Activated CD4-positive, alpha-beta memory T cell treated with anti-CD3 and anti-CD28 coated beads for 36 hours (primary cell): Measurements from ENCODE around the gene SBK2. TPM values are rescaled to one million over a fixed set of nuclear protein-coding genes. Genes with fewer than 3 reads are reported as not detected.
"Not testable (repeated sequence)": the region's sequence is repeated elsewhere in the genome, so short reads cannot be mapped to it uniquely, and the experiment has no call there.

Experiments
- CTCF ChIA-PET: fragments of 350-600 bp; sonication (Branson Sonifier 250); formaldehyde crosslinking; loops from one replicate; lab custom pipeline; 2021; ENCODE audit warnings: antibody characterized with exemption, inconsistent platforms; lab: Charles Lee
- POLR2A ChIA-PET: fragments of 350-600 bp; sonication (Branson Sonifier 250); formaldehyde crosslinking; loops from one replicate; lab custom pipeline; 2021; ENCODE audit warnings: antibody characterized with exemption; lab: Charles Lee
- DNase-seq: peaks from one replicate; pipeline ENCODE4 v3.0.0-alpha.2; 2020
- H3K27ac Mint-ChIP-seq: one replicate; pipeline ENCODE4 v1.8.0; 2021; ENCODE audit warnings: mixed read lengths
- H3K27me3 Mint-ChIP-seq: one replicate; pipeline ENCODE4 v1.8.0; 2021; ENCODE audit warnings: mixed read lengths
- H3K36me3 Mint-ChIP-seq: one replicate; pipeline ENCODE4 v1.8.0; 2021; ENCODE audit warnings: mixed read lengths
- H3K4me1 Mint-ChIP-seq: one replicate; pipeline ENCODE4 v1.8.0; 2021; ENCODE audit warnings: low read depth, mixed read lengths
- H3K4me3 Mint-ChIP-seq: one replicate; pipeline ENCODE4 v1.8.0; 2021; ENCODE audit warnings: mild to moderate bottlenecking, mixed read lengths
- H3K9me3 Mint-ChIP-seq: one replicate; pipeline ENCODE4 v1.8.0; 2021; ENCODE audit warnings: mixed read lengths
- intact Hi-C: fragments of 100-400 bp; cut with micrococcal nuclease; formaldehyde crosslinking; loops from one replicate; pipeline ENCODE4 v1.15.1; 2023
- total RNA-seq, 2 experiments: library from RNA; stranded (reverse); gene quantifications; one replicate each; pipeline ENCODE4 v1.2.3, GENCODE V29; 2021

The SBK2 gene
- total RNA-seq, 2 experiments from 2014 or later = not detected

DNA sequence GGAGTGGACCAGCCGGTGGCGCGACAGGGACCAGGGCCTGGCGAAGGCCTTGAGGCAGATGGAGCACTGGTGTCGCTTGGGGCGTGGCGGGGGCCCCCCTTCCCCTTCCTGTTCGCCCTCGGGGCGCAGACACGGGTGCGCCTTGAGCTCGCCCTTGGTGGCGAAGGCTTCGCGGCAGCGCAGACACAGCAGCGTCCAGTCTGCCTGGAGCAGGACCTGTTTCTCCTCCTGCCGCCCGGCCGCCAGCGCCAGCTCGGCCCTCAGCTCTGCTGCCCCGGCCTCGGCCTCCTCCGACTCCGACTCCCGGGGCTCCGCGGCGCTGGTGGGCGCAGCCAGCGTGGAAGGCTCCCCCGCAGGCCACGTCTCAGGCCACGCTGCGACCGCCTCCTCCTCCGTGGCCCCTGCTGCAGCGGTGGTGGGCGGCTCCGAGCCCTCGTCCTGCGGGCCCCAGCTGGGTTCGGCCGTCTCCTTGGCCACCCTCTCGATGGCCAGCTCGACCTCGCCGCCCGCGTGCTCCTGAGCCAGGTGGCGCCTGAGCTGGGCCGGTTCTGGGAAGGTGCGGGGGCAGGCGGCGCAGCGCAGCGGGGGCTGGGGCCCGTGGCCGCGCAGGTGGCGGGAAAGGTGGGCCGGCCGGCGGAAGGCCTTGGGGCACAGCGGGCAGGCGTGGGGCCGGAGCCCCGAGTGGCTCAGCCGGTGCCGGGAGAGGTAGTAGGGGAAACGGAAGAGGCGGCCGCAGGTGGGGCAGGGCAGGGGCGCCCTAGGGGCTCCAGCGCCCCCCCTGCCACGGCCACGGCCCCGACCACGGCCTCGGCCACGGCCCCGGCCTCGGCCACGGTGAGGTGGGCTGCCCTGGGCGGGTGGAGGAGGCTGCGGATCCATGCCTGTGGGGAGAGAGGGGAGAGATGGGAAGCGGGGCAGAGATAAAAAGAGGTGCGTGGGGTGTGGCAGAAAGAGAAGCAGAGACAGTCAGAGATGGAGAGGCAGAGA is 42.1 kb upstream of the SBK2 start:
- CTCF ChIA-PET = interaction anchor here (0.7 kb wide), 1 partner anchor 52 kb away, joined by 3 read pairs; no protein-coding TSS in a partner anchor

DNA sequence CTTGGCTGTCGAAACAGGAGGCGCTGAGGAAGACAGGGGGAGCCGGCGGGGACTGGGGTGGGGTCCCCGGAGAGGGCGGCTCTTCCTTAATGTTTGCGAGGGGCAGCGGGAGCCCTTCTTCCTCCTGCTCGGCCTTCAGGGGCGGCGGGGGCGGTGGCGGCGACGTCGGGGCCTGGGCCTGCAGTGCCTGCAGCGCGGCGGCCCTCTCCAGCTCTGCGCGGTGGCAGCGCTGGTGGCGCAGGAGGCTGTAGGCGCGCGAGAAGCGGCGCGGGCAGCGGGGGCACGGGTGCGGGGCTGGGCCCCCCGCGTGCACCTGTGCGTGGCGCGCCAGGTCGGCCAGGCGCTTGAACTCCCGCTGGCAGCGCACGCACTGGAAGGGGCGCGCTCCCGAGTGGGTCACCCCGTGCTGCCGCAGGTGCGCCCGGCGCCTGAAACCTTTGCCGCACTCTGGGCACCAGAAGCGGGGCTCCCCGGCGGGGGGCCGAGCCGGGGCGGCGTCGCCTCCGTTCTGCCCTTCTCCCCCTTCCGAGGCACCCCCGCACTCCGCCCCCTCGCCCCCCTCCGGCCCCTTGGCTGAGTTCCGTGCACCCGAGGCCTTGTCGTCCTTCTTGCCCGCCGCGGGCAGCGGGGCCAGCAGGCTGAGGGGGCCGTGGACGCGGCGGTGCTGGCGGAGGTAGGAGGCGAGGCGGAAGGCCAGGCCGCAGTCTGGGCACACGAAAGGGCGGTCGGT is 41.3 kb upstream of the SBK2 start:
- Mint-ChIP-seq H3K4me1 (peaks cover 18% of the 10 kb centered on the region), H3K27ac (no peak overlapping the region), H3K36me3 (peaks cover 15% of the 10 kb centered on the region), H3K9me3 (no peaks in the 10 kb centered on the region), H3K4me3 (no peak overlapping the region), H3K27me3 (no peaks in the 10 kb centered on the region)
- ChIA-PET CTCF (interaction anchor here (0.7 kb wide), 1 partner anchor 53 kb away, joined by 3 read pairs; no protein-coding TSS in a partner anchor), POLR2A (no interaction called here)
- no peak for DNase-seq
- intact Hi-C loops = no loop called here

More for the DNA sequence above, 42.1 kb upstream of the SBK2 start:
- Mint-ChIP-seq H3K4me1 (peaks cover 18% of the 10 kb centered on the region), H3K27me3 (no peaks in the 10 kb centered on the region), H3K27ac (peak overlapping the region; percentile 70), H3K36me3 (peaks cover 15% of the 10 kb centered on the region), H3K4me3 (peak overlapping the region; percentile 76), H3K9me3 (no peaks in the 10 kb centered on the region)
- POLR2A ChIA-PET = no interaction called here
- no peak for DNase-seq
- intact Hi-C loops = no loop called here

DNA sequence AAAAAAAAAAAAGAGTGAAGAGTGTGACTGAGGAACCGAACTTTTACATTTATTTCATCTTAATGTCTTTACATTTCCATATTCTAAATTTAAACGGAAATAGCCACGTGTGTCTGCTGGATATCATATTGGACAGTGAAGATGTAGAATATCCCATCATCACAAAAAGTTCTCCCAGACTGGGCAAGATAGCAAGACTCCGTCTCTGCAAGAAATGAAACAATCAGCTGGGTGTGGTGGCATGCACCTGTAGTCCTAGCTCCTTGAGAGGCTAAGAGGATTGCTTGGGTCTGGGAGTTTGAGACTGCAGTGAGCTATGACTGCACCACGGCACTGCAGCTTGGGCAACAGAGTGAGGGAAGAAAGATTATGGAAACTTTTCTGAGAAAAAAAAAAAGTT is 39.8 kb upstream of the SBK2 start:
- Mint-ChIP-seq H3K27ac (no peak overlapping the region), H3K4me3 (no peak overlapping the region), H3K9me3 (no peaks in the 10 kb centered on the region), H3K4me1 (peaks cover 13% of the 10 kb centered on the region), H3K36me3 (peaks cover 15% of the 10 kb centered on the region), H3K27me3 (no peaks in the 10 kb centered on the region)
- ChIA-PET CTCF (interaction anchor here (1.0 kb wide), 1 partner anchor 55 kb away, joined by 3 read pairs; no protein-coding TSS in a partner anchor), POLR2A (no interaction called here)
- no peak for DNase-seq
- intact Hi-C loops = no loop called here

DNA sequence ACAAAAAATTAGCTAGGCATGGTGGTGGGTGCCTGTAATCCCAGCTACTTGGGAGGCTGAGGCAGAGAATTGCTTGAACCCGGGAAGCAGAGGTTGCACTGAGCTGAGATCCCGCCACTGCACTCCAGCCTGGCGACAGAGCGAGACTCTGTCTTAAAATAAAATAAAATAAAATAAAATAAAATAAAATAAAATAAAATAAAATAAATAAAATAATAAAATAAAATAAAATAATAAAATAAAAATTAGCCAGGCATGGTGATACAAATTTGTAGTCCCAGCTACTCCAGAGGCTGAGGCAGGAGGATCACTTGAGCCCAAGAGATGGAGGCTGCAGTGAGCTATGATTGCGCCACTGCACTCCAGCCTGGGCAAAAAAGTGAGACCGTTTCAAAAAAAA is 37.0 kb upstream of the SBK2 start:
- H3K9me3 Mint-ChIP-seq, H3K27me3 Mint-ChIP-seq, H3K27ac Mint-ChIP-seq, intact Hi-C loops, H3K4me3 Mint-ChIP-seq, POLR2A ChIA-PET, DNase-seq, H3K4me1 Mint-ChIP-seq: not testable (repeated sequence)
- peaks cover 12% of the 10 kb centered on the region for H3K36me3 Mint-ChIP-seq
- CTCF ChIA-PET = interaction anchor here (1.5 kb wide), 1 partner anchor 23 kb away, joined by 3 read pairs; no protein-coding TSS in a partner anchor

DNA sequence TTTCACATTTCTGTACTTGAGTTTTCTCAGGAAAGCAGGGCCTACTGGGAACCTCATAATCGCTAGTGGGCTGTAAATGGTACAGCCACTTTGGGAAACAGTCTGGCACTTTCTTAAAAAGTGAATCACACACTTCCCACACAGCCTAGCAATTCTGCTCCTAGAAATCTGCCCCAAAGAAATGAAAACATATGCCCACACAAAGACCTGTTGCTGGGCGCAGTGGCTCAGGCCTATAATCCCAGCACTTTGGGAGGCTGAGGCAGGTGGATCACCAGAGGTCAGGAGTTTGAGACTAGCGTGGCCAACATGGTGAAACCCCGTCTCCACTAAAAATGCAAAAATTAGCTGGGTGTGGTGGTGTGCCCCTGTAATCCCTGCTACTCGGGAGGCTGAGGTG is 32.5 kb upstream of the SBK2 start:
- intact Hi-C loops, H3K36me3 Mint-ChIP-seq, H3K9me3 Mint-ChIP-seq, H3K4me1 Mint-ChIP-seq, H3K27me3 Mint-ChIP-seq, H3K4me3 Mint-ChIP-seq, H3K27ac Mint-ChIP-seq, DNase-seq, POLR2A ChIA-PET: not testable (repeated sequence)
- CTCF ChIA-PET = interaction anchor here (0.7 kb wide), 1 partner anchor 261 kb away, joined by 4 read pairs; no protein-coding TSS in a partner anchor

DNA sequence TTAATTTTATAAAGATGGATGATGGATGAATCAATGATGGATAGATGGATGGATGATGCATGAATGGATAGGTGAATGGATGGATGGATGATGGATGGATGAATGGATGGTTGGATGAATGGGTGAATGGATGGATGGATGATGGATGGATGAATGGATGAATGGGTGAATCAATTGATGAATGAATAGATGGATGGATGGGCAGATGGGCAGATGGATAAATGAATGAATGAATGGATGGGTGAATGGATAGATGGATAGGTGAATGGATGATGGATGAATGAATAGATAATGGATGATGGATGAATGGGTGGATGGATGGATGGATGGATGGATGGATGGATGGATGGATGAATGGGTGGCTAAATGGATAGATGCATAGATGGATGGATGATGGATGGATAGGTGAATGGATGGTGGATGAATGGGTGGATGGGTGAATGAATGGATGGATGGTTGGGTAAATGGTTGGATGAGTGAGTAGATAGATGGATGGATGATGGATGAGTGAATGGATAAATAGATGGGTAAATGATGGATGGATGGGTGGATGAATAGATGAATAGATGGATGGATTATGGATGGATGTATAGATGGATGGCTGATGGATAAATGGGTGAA is 30.9 kb upstream of the SBK2 start:
- H3K4me3 Mint-ChIP-seq = no peak overlapping the region
- H3K27ac Mint-ChIP-seq = no peak overlapping the region
- no peaks in the 10 kb centered on the region for H3K36me3 Mint-ChIP-seq
- no peaks in the 10 kb centered on the region for H3K4me1 Mint-ChIP-seq
- CTCF ChIA-PET = no interaction called here
- POLR2A ChIA-PET = no interaction called here
- DNase-seq = no peak
- intact Hi-C loops = no loop called here
- H3K9me3 Mint-ChIP-seq = no peaks in the 10 kb centered on the region
- H3K27me3 Mint-ChIP-seq = no peaks in the 10 kb centered on the region

DNA sequence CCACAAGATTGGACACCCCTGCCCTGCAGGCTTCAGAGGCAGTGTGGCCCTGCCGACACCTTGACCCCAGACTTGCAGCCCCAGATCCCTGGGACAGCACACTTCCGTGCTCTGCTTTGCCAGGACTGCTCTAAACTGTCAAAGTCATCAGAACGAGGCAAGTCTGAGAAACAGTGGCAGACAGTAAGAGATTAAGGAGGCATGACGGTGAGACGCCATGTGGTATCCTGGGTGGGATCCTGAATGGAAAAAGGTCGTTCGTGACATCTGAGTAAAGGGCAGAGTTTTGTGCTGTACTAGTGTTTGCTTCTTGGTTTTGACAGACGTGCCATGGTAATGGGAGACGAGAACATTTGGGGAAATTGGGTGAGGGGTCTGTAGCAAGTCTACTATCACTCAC is 29.9 kb upstream of the SBK2 start:
- POLR2A ChIA-PET = no interaction called here
- H3K4me1 Mint-ChIP-seq = no peaks in the 10 kb centered on the region
- intact Hi-C loops = no loop called here

DNA sequence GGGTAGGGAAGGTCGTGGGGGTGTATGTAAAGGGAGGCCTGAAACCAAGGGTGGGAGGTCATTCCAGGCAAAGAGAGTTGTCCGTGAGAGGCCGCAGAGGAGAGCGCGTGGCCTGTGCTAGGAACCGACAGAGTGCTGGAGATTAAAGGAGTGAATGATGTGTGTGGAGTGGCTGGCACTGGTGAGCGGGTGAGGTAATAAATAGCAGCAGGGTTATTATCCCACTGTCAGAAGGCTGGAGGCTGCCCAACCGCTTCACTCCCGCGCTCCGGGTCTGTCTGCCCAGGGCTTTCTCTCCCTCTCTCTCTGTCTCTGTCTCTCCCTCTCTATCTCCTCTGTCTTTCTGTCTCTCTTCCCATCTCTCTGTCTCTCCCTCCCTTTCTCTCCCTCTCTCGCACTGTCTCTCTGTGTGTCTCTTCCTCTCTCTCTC is 26.3 kb upstream of the SBK2 start:
- Mint-ChIP-seq H3K27ac (no peak overlapping the region), H3K4me3 (no peak overlapping the region), H3K4me1 (no peaks in the 10 kb centered on the region), H3K9me3 (peaks cover 2% of the 10 kb centered on the region), H3K36me3 (no peaks in the 10 kb centered on the region), H3K27me3 (peaks cover 2% of the 10 kb centered on the region)
- POLR2A ChIA-PET = no interaction called here
- no peak for DNase-seq
- CTCF ChIA-PET = no interaction called here
- intact Hi-C loops = no loop called here

More for the DNA sequence above, 29.9 kb upstream of the SBK2 start:
- DNase-seq = no peak
- no peaks in the 10 kb centered on the region for H3K36me3 Mint-ChIP-seq
- CTCF ChIA-PET = no interaction called here
- no peak overlapping the region for H3K4me3 Mint-ChIP-seq
- H3K9me3 Mint-ChIP-seq = no peaks in the 10 kb centered on the region
- no peak overlapping the region for H3K27ac Mint-ChIP-seq
- H3K27me3 Mint-ChIP-seq = no peaks in the 10 kb centered on the region

DNA sequence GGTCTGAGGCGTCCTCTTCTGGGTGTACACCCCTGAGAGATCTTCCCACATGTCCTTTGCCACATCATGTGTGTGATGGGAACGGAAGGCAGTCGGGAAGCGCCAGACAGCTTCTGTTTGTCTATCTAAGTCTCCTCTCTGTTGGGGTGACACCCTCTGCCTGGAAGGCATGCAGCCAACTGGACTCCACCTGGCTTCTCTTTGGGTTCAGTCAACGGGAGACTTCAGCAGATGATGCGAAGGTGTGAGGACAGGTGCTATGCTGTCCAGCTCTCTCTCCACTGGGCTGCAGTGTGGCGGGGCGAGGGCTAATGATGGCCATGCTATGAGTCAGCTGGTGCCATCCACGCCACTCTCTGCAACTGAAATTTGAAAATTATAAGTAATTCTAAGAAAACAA is 22.8 kb upstream of the SBK2 start:
- intact Hi-C loops = no loop called here
- Mint-ChIP-seq H3K27me3 (peaks cover 2% of the 10 kb centered on the region), H3K36me3 (no peaks in the 10 kb centered on the region), H3K4me3 (no peak overlapping the region), H3K9me3 (peaks cover 2% of the 10 kb centered on the region), H3K4me1 (no peaks in the 10 kb centered on the region), H3K27ac (no peak overlapping the region)
- POLR2A ChIA-PET = no interaction called here
- CTCF ChIA-PET = no interaction called here
- no peak for DNase-seq

DNA sequence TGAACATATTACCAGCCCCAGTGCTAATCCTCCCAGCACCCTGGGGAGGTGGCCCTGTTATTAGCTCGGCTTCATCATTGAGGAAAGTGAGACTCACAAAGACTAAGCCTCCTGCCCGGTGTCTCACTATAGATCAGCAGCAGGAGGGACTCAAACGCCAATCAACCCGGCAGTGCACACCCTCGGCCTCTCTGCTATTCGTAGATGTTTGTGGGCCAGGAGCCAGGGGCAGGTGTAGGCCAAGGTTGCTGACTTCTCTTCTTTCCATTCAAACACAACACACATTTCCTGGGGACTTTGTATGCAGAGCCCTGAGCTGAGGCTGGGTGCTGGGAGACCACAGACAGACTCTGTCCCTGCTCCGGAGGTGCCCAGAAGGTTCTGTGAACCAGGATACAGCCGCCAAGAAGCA is 17.8 kb upstream of the SBK2 start:
- CTCF ChIA-PET = no interaction called here
- no peaks in the 10 kb centered on the region for H3K9me3 Mint-ChIP-seq
- H3K4me1 Mint-ChIP-seq = no peaks in the 10 kb centered on the region
- no peak overlapping the region for H3K4me3 Mint-ChIP-seq
- POLR2A ChIA-PET = no interaction called here
- no peak overlapping the region for H3K27ac Mint-ChIP-seq
- intact Hi-C loops = no loop called here
- no peaks in the 10 kb centered on the region for H3K36me3 Mint-ChIP-seq
- peaks cover 2% of the 10 kb centered on the region for H3K27me3 Mint-ChIP-seq
- no peak for DNase-seq

DNA sequence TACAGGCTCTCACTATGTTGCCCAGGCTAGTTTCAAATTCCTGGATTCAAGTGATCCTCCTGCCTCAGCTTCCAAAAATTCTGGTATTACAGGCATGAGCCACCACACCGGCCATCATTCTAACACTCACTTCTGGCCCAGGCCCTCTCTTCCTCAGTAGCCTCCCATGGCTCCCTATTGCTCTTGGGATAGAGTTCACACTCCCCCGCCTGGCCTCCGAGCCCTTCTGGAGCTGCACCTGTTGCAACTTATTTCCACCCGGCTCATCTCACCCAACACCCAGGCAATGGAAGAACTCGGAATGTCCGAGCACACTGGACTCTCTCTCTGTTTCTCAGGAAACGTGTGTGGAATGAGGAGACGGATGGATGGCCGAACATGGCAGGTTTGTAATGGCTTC is 17.4 kb upstream of the SBK2 start:
- no peak for DNase-seq
- Mint-ChIP-seq H3K36me3 (no peaks in the 10 kb centered on the region), H3K4me1 (no peaks in the 10 kb centered on the region), H3K9me3 (no peaks in the 10 kb centered on the region), H3K27me3 (peaks cover 4% of the 10 kb centered on the region), H3K27ac (no peak overlapping the region), H3K4me3 (no peak overlapping the region)
- CTCF ChIA-PET = no interaction called here
- intact Hi-C loops = no loop called here
- POLR2A ChIA-PET = no interaction called here
